ENCODE data around the gene GDF10. TPM values are rescaled to one million over a fixed set of nuclear protein-coding genes. Genes with fewer than 3 reads are reported as not detected.

The GDF10 gene
- total RNA-seq, 1 donor from 2014 or later, result 1.8 TPM

GRCh38 chr10:47331954-47332353, 32.0 kb downstream of the GDF10 start:
- H3K27me3 Mint-ChIP-seq (ENCODE audit: low read depth), result peaks cover 38% of the 10 kb centered on the region
- H3K36me3 Mint-ChIP-seq, result no peaks in the 10 kb centered on the region
- no peak overlapping the region for H3K27ac Mint-ChIP-seq
- H3K4me3 Mint-ChIP-seq, result no peak overlapping the region
- H3K4me1 Mint-ChIP-seq, result peaks cover 3% of the 10 kb centered on the region
- DNase-seq (ENCODE audit: low spot score in 2 of 2, unreplicated experiment in 2 of 2), result no peak
- no peaks in the 10 kb centered on the region for H3K9me3 Mint-ChIP-seq
- no peak for TF ChIP-seq CTCF (IDR thresholded peaks at IDR 0.05; ENCODE audit: unreplicated experiment)

GRCh38 chr10:47332371-47332770, 32.4 kb downstream of the GDF10 start:
- DNase-seq (ENCODE audit: low spot score in 2 of 2, unreplicated experiment in 2 of 2), result no peak
- no peak for TF ChIP-seq CTCF (IDR thresholded peaks at IDR 0.05; ENCODE audit: unreplicated experiment)
- Mint-ChIP-seq H3K27me3 (ENCODE audit: low read depth) (peaks cover 41% of the 10 kb centered on the region), H3K27ac (no peak overlapping the region), H3K4me3 (no peak overlapping the region), H3K9me3 (no peaks in the 10 kb centered on the region), H3K4me1 (peaks cover 3% of the 10 kb centered on the region), H3K36me3 (no peaks in the 10 kb centered on the region)

GRCh38 chr10:47332946-47333345, 32.9 kb downstream of the GDF10 start:
- no peak for DNase-seq (ENCODE audit: low spot score in 2 of 2, unreplicated experiment in 2 of 2)
- no peak for TF ChIP-seq CTCF (IDR thresholded peaks at IDR 0.05; ENCODE audit: unreplicated experiment)
- Mint-ChIP-seq H3K9me3 (no peaks in the 10 kb centered on the region), H3K4me3 (no peak overlapping the region), H3K4me1 (peaks cover 3% of the 10 kb centered on the region), H3K27me3 (ENCODE audit: low read depth) (peaks cover 41% of the 10 kb centered on the region), H3K36me3 (no peaks in the 10 kb centered on the region), H3K27ac (no peak overlapping the region)

- peaks cover 45% of the 10 kb centered on the region for H3K27me3 Mint-ChIP-seq (ENCODE audit: low read depth)
- no peak for TF ChIP-seq CTCF (IDR thresholded peaks at IDR 0.05; ENCODE audit: unreplicated experiment)
Observed at GRCh38 chr10:47333532-47333931, 33.5 kb downstream of the GDF10 start.

GRCh38 chr10:47334466-47335295, 34.7 kb downstream of the GDF10 start:
- H3K9me3 Mint-ChIP-seq, result no peaks in the 10 kb centered on the region
- peaks cover 3% of the 10 kb centered on the region for H3K4me1 Mint-ChIP-seq
- no peak for TF ChIP-seq CTCF (IDR thresholded peaks at IDR 0.05; ENCODE audit: unreplicated experiment)
- DNase-seq (ENCODE audit: low spot score in 2 of 2, unreplicated experiment in 2 of 2), result no peak
- no peak overlapping the region for H3K27ac Mint-ChIP-seq
- peaks cover 52% of the 10 kb centered on the region for H3K27me3 Mint-ChIP-seq (ENCODE audit: low read depth)
- no peaks in the 10 kb centered on the region for H3K36me3 Mint-ChIP-seq
- no peak overlapping the region for H3K4me3 Mint-ChIP-seq

More at GRCh38 chr10:47333532-47333931, 33.5 kb downstream of the GDF10 start:
- Mint-ChIP-seq H3K4me1 (peaks cover 3% of the 10 kb centered on the region), H3K27ac (no peak overlapping the region), H3K36me3 (no peaks in the 10 kb centered on the region), H3K4me3 (no peak overlapping the region), H3K9me3 (no peaks in the 10 kb centered on the region)
- no peak for DNase-seq (ENCODE audit: low spot score in 2 of 2, unreplicated experiment in 2 of 2)

All from mesothelial cell of epicardium (in vitro differentiated cells).